CD4-positive, alpha-beta T cell treated with Interleukin-21 for 1 hour (primary cell): ENCODE measurements around the gene PLA2G12B.

Experiments used
- DNase-seq: peaks from one replicate; pipeline ENCODE4 v3.0.0-alpha.2; 2020

PLA2G12B gene

GRCh38 chr10:72888151-72888638, 66.4 kb downstream of the PLA2G12B start:
- no peak for DNase-seq

GRCh38 chr10:72887043-72887442, 67.6 kb downstream of the PLA2G12B start:
- DNase-seq = no peak

- DNase-seq = no peak
These were observed 68.0 kb downstream of the PLA2G12B start for GRCh38 chr10:72886621-72887020.

GRCh38 chr10:72885953-72886352, 68.7 kb downstream of the PLA2G12B start:
- no peak for DNase-seq
